SK-N-SH (cell line): ENCODE data around the gene GTPBP3.

Source experiments
- POLR2AphosphoS5 ChIP-seq: IDR thresholded peaks from 2 replicates; pipeline ENCODE4 v1.6.1; 2012; ENCODE audit warnings: low read depth, low read length
- RAD21 ChIP-seq: IDR thresholded peaks from 2 replicates; pipeline ENCODE4 v1.6.1; 2012; ENCODE audit warnings: mild to moderate bottlenecking, low read length
- SMC3 ChIP-seq: IDR thresholded peaks from 2 replicates; pipeline ENCODE4 v1.6.1; 2012; ENCODE audit warnings: low read depth, low read length, improper control_type of control experiment
- TF ChIP-seq, protein P1 (sequence below): IDR thresholded peaks from 2 replicates; pipeline ENCODE4; 2012
- TF ChIP-seq, protein P2 (sequence below): fragments of 200-600 bp; sonication (generic); IDR thresholded peaks from 2 replicates; pipeline ENCODE4 v1.6.1; 2017; ENCODE audit warnings: antibody characterized with exemption, mild to moderate bottlenecking, moderate library complexity
- TF ChIP-seq, protein P3 (sequence below): IDR thresholded peaks from 2 replicates; pipeline ENCODE4 v1.6.1; 2012; ENCODE audit warnings: mild to moderate bottlenecking, low read depth, low read length, moderate library complexity

DNA sequence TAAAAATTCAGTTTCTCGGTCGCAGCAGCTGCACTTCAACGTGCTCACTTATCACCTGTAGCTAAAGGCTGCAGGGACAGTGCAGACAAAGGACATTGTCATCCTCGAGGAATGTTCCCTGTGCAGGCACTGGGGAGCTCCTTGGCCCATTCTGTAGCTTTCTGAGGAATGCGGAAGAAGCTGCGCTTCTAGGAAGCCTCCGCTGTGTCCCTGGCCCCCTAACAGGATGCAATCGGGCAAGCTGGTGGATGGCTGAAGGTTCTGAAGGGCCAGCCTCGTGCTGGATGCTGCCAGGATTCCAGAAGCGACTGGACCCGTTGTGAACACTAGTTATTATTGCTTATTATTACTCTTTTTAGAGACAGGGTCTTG is 10.8 kb upstream of the GTPBP3 start:
- TF ChIP-seq, protein P1, sequence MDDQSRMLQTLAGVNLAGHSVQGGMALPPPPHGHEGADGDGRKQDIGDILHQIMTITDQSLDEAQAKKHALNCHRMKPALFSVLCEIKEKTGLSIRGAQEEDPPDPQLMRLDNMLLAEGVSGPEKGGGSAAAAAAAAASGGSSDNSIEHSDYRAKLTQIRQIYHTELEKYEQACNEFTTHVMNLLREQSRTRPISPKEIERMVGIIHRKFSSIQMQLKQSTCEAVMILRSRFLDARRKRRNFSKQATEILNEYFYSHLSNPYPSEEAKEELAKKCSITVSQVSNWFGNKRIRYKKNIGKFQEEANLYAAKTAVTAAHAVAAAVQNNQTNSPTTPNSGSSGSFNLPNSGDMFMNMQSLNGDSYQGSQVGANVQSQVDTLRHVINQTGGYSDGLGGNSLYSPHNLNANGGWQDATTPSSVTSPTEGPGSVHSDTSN: no peak
- TF ChIP-seq, protein P2, sequence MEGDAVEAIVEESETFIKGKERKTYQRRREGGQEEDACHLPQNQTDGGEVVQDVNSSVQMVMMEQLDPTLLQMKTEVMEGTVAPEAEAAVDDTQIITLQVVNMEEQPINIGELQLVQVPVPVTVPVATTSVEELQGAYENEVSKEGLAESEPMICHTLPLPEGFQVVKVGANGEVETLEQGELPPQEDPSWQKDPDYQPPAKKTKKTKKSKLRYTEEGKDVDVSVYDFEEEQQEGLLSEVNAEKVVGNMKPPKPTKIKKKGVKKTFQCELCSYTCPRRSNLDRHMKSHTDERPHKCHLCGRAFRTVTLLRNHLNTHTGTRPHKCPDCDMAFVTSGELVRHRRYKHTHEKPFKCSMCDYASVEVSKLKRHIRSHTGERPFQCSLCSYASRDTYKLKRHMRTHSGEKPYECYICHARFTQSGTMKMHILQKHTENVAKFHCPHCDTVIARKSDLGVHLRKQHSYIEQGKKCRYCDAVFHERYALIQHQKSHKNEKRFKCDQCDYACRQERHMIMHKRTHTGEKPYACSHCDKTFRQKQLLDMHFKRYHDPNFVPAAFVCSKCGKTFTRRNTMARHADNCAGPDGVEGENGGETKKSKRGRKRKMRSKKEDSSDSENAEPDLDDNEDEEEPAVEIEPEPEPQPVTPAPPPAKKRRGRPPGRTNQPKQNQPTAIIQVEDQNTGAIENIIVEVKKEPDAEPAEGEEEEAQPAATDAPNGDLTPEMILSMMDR: no peak
- TF ChIP-seq, protein P3, sequence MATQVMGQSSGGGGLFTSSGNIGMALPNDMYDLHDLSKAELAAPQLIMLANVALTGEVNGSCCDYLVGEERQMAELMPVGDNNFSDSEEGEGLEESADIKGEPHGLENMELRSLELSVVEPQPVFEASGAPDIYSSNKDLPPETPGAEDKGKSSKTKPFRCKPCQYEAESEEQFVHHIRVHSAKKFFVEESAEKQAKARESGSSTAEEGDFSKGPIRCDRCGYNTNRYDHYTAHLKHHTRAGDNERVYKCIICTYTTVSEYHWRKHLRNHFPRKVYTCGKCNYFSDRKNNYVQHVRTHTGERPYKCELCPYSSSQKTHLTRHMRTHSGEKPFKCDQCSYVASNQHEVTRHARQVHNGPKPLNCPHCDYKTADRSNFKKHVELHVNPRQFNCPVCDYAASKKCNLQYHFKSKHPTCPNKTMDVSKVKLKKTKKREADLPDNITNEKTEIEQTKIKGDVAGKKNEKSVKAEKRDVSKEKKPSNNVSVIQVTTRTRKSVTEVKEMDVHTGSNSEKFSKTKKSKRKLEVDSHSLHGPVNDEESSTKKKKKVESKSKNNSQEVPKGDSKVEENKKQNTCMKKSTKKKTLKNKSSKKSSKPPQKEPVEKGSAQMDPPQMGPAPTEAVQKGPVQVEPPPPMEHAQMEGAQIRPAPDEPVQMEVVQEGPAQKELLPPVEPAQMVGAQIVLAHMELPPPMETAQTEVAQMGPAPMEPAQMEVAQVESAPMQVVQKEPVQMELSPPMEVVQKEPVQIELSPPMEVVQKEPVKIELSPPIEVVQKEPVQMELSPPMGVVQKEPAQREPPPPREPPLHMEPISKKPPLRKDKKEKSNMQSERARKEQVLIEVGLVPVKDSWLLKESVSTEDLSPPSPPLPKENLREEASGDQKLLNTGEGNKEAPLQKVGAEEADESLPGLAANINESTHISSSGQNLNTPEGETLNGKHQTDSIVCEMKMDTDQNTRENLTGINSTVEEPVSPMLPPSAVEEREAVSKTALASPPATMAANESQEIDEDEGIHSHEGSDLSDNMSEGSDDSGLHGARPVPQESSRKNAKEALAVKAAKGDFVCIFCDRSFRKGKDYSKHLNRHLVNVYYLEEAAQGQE: no peak
- TF ChIP-seq SMC3 (no peak), POLR2AphosphoS5 (no peak), RAD21 (no peak)
